Globus pallidus (tissue), 1 donor: Measurements from ENCODE around the gene RAP1GAP2.

Experiments
- DNase-seq: peaks from one replicate; pipeline ENCODE4 v3.0.0-alpha.2; 2015; ENCODE audit warnings: low spot score

Gene RAP1GAP2

DNA sequence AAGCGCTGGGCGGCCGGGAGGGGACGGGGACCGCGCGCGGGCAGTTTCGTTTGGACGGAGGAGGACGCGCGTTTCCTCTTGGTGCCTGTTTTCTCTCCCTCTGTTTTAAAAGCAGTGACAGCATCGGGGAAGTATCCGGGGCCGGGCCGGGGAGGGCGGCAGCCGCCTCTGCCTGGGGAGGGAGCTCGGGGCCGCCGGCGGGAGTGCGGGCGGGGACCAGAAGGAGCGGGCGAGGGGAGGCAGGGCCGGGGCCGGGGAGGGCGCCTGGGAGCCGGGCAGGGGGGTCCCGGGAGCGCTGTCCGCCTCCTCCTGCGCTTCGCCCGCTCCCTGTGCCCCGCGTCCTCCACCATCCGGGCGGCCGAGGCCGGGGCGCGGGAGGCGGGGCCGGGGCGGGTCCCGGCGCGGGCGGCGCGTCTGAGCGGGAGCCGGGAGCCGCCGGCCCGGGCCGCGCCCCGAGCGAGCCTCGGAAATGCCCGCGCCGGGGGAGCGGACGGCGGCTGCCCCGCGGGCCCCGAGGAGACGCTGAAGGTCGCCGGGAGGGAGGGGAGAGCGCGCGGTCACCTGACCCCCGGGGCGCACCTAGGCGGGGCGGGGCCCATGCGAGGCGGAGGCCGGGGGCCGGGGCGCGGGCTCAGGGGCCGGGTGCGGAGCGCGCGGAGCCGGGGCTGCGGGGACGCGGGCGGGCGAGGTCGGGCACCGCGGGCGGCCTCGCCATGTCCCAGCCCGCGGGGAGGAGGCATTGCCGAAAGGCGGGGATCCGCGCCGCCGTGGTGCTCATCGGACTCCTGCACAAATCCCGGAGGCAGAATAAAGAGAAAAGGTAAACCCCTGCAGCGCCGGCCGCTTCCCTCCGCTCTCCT is 57.3 kb downstream of the RAP1GAP2 start:
- no peak for DNase-seq

DNA sequence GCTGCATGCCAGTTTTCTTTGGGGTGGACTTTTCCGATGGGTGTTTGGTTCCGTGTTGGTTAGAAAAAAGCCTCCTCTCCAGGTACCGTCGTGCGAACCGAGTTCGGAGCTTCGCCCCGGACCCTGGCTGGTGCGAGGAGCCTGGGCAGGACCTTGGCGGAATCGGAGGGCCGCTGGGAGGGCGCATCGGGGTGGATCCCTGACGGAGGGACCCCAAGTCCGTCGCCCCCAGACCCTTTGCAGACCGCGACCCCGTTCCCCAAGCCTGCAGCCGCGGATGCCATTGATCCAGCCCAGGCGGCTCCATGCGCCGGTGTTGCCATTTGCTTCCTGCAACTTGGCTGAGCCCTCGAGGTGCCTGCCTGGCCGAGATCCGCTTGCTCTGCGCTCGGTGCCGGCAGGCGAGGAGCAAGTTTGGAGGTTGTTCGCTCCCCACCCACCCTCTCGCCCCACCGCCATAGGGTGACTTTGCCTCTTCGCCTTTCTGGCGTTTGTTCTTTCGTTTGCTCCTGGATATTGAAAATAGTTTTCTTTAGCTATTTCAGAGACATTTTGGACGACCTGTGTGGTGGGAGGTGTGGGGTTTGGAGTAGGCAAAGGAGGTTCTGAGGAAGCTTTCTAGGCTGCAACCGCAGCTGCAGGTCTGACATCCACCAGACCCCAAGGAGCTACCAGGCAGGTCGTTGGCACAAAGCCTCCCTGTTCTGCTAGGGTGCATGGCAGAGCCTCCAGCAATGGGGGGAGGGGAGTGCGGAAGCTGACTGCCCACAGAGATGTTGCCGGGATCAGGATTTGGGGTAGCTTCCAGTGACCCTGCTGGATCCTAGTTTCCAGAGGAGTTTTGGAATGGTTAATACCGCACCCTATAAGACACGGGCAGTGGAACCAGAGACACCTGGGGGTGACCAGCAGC is 58.2 kb downstream of the RAP1GAP2 start:
- no peak for DNase-seq

DNA sequence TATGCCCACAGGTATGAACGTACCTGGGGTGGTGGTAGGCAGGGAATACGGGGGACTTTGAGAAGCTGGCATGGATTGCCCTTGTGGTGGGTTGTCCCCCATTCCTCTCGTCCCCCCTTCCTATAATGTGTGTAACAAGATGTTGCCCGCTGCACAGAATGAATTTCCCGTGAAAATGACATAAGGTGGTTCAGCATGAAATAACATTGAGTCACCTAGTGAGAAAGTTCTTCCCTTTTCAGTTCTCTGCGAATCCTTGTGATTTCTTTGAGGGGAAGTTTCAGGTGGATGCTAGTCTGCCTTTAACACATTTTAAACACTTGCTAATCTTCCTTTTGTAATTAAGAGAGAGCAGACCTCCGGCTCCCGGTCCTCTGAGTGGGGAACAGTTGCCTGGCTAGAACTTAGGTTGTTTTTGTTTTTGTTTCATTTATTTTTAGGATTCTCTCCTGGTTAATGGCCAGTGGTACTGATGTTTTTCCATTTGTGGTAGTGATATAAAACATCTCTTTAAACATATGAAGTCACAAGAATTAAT is 58.9 kb downstream of the RAP1GAP2 start:
- no peak for DNase-seq

DNA sequence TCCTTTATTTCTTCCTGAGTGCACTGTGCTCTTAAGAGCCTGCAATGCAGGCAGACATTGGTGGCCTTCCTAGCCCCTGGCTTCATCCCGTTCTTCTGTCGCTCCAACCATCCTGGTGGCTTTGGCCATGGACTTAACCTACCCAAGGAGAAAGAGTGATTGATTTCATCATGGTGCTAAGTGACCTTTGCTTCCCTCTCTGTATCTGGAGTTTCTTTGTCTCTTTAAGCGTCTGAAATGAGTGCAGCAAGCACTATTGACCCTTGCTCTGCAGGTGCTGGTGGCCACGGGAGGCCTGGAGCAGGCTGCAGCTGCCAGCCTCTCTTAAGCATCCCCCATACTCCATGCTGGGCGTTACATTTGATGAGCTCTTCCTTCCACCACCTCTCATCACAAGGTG is 60.5 kb downstream of the RAP1GAP2 start:
- DNase-seq, result no peak

DNA sequence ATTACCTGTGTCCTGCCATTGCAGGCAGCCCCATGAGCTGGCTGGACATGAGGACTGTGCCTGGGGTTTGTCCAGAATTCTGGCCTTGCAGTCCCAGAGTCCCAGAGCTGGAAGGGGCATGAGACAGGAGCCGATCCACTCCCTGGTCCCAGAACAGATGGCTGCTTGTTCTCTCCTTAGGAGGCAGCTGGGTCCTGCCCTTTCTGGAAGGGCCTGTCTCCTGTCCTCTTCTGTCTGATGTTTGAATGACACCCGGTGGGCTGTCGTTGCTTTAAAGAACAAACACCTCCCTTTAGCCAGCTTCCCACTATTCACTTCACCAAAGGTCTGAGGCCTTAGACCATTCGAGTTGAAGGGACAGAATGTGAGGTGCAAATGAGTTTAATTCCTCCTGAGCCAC is 63.8 kb downstream of the RAP1GAP2 start:
- DNase-seq, result no peak

DNA sequence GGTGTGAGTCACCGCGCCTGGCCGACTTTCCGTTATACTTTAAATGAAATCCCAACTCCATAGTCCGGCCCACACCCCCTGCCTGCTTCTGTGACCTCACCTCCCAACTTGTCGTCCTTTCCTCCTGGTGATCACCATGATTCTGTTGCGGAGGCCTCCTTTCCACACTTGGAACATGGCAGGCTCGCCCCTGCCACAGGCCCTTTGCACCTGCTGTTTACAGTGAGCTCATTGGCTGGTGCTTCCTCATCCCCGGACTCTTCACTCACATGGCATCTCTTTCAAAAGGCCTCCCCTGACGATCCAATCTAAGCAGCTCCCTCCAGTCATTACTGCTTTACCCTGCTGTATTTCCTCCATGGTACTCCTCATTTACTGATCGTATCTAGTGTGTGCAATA is 64.6 kb downstream of the RAP1GAP2 start:
- DNase-seq, result no peak

DNA sequence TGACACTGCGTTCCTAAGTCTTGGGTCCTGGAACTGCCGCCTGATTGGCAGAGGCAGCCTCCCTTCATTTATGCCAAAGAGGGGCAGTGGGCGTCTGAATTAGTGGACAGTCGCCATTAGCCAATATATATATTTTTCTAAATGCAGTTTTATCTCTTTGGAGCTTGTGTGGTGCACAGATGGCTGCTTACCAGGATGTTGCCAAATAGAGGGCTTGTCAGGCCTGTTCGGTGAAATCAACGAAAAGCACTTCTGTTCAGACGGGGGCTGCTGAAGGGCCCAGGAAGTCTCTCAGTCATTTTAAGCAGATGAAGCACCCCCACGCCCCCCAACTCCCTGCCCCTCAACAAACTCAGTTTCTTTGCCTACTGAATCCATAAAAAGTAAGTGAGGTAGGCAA is 66.0 kb downstream of the RAP1GAP2 start:
- no peak for DNase-seq

DNA sequence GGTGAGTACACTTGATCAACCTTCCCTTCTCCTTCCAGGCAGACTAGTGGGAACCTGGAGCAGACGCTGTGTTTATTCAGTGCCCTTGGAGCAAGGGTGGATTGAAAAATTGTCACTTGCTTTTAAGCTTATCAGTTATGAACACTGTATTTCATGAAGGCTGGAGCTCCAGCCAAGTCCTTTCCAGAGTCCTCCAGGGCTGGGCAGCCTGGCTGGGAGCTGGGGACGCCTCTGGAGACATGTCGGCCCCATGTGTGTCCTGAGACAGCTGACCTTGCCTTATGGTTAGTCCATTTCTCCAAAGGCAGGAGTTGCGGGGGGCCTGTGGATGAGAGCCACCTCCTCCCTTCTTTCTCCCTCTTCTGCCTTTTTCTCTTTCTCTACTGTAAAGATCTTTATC is 67.0 kb downstream of the RAP1GAP2 start:
- DNase-seq, result no peak

DNA sequence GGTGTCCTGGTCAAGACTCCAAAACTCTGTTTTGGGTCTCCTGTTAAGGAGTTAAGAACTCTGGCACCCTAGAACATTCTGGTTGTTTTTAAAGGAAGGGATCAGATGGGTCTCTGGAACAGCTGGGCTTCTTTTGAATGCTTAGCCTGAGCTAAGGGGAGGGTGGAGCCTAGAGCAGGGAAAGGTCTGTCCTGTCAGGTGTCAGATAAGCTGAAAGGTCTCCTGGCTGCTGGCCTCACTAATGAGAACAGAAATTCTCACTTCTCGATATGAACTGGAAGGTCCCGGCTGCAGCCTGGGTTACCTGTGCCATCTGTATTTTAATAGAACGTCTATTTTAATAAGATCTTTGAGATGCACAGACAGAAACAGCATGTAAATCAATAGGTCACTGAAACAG is 69.0 kb downstream of the RAP1GAP2 start:
- no peak for DNase-seq

DNA sequence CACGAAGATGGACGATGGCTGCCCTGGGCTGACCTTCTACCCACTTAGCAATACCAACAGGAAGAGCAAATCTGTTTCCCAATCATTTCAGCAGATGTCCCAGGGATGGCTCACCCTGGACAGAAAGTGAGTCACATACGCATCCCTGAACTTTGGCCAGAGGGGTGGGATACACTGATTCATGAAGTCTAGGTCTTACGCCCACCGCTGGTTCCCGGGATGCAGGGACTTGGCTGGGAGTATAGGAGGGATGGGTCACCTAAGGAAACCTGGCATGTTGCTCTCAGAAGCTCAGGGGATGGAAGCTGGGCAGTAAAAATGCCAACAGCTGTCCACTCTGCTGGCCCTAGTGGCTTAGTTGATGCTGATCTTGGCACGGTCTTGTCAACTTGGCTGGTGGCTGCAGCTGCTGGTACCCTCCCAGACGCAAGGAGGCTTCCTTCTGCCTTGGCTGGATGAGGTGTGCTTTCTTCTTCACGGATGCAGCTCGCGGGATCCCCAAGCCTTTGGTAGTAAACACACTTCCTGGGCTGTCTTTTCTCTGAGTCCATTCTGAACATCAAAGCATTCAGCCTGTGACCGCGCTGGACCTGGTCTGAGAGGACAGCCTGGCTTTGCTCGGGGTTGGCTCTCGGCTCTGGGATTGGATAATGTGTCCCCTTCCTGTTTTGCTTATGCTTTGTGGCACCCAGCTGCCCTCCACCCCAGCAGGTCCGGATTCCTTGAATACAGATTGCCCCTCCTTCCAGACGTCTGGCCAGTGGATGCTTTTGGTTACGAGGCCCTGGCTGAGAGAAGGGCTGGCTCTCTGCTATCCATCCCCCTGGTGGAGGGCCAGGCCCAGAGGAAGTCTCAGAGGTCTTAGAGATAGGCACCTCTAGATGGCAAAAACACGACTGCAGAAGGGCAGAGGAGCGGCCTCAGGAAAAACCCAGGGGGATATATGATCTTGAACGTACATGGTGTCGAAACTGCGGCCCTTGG is 71.5 kb downstream of the RAP1GAP2 start:
- no peak for DNase-seq

DNA sequence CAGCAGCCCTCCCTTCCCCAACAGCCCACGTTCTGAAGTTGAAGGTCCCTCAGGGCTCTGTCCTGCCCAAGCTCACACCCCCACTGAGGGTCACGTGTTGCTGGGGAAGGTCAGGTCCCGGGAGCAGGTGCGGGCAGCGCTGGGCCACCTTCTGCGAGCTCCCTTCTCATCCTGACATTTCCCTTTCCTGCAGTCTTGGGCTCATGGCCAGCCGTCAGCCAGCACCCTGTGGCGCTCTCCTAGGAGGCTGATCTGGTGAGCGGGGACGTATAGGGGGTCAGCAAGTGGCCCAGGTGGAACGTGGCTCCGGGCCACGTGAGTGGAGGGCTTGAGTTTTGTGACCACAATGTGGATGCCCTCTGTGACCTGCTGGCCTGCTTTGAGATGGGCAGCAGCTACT is 73.4 kb downstream of the RAP1GAP2 start:
- no peak for DNase-seq

DNA sequence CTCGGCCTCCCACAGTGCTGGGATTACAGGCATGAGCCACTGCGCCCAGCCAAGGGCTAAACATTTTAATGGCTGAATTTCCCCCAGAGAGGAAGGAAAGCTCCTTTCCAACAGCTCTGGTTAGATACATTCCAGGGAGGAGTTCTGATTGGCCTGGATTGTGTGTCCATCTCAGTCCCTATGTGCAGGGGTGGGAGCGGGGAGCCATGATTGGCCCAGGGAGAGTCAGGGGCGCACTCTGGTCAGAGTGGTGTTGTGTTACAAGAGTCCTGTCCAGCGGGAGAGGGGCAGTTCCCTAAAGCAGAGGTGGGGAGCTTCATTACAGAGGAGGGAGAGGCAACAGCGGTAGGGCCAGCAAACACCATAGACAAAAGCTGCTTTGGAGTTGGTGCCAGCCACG is 75.0 kb downstream of the RAP1GAP2 start:
- no peak for DNase-seq

DNA sequence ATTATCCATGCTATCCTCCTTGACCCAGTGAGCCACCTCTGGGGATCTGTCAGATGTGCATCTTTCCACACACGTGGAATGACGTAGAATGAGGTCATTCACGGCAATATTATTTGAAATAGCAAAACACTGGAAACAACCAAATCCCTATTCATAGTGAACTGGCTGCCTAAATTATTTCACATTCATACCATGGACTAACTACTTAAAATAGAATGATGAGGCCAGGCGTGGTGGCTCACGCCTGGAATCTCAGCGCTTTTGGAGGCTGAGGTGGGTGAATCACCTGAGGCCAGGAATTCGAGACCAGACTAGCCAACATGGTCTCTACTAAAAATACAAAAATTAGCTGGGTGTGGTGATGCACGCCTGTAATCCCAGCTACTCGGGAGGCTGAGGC is 75.5 kb downstream of the RAP1GAP2 start:
- DNase-seq, result no peak

DNA sequence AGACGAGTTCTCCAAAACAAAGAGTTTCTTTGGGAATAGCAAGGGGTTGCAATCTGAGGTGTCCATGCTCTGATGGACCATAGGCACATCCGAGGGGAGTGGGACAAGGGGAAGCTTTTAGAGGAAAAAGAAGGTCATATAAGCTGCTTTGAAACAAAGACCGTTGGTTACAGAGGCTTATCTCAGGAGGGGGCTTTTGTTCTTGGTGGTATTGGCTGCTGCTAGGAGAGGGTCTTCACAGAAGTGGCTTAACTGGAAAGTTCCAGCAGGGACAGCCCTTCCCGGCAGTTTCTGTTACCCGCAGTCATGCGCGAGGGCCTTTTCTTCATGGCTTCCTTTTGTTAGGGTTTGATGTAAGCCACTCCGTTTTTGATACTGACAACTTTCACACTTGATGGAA is 76.0 kb downstream of the RAP1GAP2 start:
- DNase-seq, result no peak

DNA sequence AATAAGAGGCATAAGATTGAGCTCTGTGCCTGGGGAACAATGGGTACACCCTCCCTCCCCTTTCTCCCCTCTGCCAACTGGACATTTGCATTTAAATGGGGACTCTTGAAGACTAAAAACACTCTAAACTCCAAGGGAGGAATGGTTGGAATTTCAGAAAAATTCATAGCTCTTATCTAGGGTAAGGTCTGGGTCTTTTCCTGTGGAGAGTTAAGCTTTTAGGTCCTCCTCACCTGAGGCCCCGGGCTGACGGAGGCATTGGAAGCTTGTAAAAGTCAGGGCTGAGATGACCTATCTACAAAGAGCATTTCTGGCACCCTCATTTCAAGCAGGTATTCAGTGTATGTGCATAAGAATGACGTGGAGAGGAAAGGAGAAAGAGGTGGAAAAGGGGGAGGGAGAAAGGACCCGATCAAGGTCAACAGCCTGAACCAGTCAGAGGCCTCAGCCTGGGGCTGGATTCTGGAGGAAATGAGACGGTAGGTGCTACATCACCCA is 78.0 kb downstream of the RAP1GAP2 start:
- DNase-seq, result no peak

DNA sequence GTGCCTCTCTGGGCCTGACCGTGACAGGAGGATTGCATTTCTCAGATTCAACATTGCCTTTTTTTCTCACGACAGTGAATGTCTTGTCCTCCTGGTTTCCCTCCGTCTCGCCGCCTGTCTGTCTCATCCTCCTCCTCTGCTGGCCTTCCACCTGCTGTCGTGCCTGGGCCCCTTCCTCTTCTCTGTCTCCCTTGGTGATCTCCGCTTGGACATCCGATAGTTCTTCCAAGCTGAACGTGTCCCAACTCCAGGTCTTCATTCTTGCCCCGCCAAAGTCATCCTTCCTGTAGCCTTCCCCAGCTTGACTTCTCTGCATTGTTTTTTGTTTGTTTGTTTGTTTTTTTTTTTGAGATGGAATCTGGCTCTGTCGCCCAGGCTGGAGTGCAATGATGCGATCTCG is 79.4 kb downstream of the RAP1GAP2 start:
- no peak for DNase-seq

DNA sequence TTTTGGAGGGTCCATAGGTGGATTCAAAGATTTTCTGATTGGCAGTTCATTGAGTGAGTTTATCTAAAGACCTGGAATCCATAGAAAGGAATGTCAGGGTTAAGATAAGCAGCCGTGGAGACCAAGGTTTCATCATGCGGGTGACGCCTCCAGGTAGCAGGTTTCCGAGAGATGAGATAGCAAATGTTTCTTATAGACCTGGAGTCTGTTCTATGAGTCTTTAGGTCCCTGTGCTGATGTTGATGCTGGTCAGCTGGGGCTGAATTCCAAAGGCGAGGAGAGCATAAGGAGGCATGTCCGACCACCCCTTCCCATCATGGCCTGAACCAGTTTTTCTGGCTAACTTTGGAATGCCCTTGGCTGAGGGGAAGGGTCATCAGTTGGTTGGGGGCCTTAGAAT is 80.2 kb downstream of the RAP1GAP2 start:
- no peak for DNase-seq

DNA sequence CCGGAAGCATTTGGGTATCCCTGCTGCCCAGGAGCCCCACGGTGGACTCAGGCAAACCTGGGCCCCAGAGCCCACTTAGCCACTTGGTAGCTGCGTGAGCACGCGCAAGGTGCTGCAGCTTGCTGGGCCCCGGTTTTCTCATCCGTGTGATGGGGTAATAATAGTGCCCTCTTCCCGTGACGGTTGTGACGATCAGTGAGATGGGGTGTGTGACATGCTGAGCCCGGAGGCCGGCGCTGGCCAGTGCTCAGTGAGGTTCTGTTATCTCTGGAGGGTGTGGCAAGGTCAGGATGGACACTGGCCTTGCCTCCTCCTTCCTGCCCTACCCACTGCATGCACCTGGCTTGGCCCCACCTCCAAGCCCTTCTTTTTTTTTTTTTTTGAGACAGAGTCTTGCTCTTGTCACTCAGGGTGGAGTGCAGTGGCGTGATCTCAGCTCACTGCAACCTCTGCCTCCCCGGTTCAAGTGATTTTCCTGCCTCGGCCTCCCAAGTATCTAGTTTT is 82.6 kb downstream of the RAP1GAP2 start:
- no peak for DNase-seq

DNA sequence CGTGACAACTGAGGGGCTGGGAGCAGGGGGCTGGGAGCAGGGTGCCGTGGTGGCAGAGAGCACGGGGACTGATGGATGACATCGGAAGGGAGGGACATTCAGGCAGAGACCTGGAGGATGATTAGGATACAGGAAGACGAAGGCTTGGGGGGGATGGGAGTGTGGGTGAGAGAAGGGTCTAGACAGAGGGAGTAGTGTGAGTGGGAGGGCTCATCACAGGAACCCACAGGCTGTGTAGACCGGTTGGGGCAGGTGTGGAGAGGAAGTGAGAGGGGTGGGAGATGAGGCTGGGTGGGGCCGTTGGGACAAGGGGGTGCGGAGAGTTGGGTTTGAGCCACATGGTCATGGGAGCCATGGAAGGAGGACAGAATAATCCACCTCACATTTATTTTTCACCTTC is 83.8 kb downstream of the RAP1GAP2 start:
- no peak for DNase-seq

DNA sequence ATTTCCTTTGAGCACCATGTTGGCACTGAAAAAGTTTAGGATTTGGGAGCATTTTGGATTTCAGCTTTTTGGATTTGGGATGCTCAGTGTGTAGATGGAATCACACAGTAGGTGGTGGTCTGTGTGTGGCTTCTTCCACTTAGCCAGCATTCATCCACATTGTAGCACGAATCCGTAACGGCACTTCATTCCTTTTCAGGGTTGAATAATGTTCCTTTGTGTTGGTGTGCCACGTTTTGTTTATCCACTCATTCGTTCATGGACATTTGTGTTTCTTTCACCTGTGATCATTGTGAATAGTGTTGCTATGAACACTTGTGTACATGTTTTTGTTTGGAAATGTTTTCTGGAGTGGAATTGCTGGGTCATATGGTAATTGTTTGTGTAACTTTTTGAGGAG is 85.1 kb downstream of the RAP1GAP2 start:
- no peak for DNase-seq

DNA sequence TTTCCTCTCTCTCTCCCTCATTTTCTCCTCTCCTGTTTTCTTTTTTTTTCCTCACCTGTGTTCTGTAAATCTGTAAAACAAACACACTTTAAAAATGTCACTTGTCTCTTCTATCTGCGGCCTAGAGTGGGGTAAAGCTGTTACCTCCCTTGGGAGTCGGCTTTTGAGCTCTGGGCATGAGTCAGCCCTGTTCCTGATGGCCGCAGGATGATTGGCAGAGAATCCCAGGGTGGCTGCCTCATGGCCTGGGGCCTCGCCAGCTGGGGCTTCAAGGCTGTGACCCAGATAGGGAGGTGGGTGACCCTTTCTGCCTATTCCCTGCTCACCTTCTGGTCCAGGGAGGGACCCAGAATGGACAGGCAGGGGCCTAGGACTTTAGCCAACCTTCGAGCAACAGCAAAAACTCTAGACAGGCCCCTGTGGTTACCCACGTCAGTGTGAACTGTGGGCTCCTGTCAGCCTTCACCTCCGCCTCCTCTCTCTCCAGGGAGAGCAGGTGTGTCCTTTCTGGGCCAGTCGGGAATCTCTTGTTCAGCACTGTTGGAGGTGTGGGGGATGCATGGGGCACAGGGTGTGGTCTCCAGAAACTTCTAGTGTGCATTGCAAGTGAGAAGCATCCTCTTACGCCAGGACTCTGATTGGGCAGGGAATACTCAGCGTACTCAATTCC is 87.4 kb downstream of the RAP1GAP2 start:
- DNase-seq, result no peak
